NCI-H510A (cell line): ENCODE measurements around the gene MAN2A2.

Experiments
- DNase-seq: peaks from one replicate; lab custom pipeline; 2025; lab: John Stamatoyannopoulos, UW

The MAN2A2 gene

GRCh38 chr15:90902840-90903732, at the start of gene MAN2A2:
Gene MAN2A2 (plus strand): TSS chr15:90903302. CDS start chr15:90904208, 906 bp downstream.
- peak; percentile 53 for DNase-seq

GRCh38 chr15:90855139-90855538, 48.0 kb upstream of the MAN2A2 start:
- DNase-seq = no peak

GRCh38 chr15:90857337-90857736, 45.8 kb upstream of the MAN2A2 start:
- no peak for DNase-seq

- DNase-seq = no peak
These were observed 45.1 kb upstream of the MAN2A2 start for GRCh38 chr15:90857883-90858443.

- no peak for DNase-seq
These were observed 43.6 kb upstream of the MAN2A2 start for GRCh38 chr15:90859234-90860131.

GRCh38 chr15:90860450-90860849, 42.7 kb upstream of the MAN2A2 start:
- DNase-seq = no peak

- DNase-seq = peak; percentile 58
These were observed 42.0 kb upstream of the MAN2A2 start for GRCh38 chr15:90860942-90861675.

DNA sequence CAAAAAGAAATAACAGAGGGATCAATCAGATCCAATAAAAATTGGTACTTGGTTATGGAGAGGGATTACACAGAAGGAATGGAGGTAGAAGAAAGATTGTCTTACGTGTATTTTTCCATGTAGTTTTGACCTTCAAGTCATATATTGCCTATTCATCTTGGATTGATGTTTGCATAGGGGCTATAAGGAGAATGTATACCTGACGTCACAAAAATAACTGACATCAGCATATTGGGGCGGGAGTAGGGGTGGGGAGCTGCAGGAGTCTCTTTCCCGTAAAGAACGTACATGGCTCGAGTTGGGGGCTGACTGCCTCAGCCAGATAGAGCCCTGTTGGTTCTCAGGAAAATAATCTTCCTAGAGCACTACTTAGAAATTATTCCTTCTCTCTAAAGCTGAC, 40.6 kb upstream of the MAN2A2 start:
- no peak for DNase-seq

GRCh38 chr15:90862964-90863778, 39.9 kb upstream of the MAN2A2 start:
- DNase-seq = no peak

GRCh38 chr15:90863987-90864386, 39.1 kb upstream of the MAN2A2 start:
- DNase-seq = no peak

- no peak for DNase-seq
These were observed 38.6 kb upstream of the MAN2A2 start for GRCh38 chr15:90864507-90864906.

DNA sequence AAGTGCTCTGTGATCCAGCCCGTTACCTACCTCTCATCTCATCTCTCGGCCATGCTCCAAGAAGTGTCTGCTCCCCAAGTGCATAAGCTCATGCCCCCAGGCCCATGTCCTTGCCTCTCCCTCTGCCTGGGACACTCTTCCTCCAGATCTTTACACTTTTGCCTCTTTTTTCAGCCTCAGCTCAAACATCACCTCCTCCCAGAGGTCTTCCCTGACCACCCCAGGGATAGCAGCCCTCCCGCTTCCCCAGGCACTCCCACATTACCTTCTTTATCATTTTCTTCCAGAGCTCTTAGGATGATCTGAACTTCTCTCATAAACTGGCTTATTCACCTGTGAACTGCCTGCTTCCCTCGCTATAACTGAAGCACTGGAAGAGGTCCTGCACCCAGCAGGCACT, 37.4 kb upstream of the MAN2A2 start:
- DNase-seq = no peak

- DNase-seq = peak; percentile 76
These were observed 36.9 kb upstream of the MAN2A2 start for GRCh38 chr15:90866161-90866715.

DNA sequence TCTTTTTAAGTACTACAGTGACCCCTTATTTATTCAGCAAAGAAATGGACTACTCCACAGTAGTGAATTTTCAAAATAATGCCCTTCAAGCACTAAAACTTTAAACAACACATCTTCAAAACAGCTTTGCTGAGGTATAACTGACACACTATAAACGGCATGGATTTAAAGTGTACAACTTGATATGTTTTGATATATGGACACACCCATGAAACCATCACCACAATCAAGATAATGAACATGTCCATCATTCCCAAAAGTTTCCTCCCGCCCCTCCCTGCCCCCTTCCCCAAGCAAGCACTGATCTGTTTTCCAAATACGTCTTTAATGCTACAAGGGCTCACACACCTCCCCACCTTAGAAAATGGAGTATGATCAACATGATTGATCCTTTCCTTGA, 36.3 kb upstream of the MAN2A2 start:
- no peak for DNase-seq

DNA sequence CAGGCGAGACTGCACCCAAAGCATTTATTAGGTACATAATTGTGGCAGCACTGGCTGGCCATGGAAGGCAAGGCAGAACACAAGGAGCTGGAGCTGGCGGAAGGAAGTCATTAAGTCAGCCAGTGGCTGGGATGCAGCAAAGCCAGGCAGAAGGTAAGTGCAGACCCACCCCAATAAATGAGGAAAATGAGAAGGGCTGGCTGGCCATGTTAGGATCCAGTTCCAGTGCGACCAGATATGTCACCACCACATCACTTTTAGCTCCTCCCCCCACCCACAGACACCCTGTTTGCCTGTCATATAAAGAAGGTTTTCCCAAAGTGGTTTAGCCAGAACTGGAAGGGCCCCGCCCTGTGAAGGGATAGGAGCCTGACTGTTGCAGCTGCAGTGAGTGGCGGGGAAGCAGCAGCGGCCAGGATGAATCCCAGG, 34.8 kb upstream of the MAN2A2 start, which contains the start of gene FURIN:
Gene FURIN, plus strand, starts transcription at position 328 of the 429 bp plus-strand sequence. CDS start 7,153 bp downstream, outside the sequence.
- DNase-seq = peak; percentile 89

DNA sequence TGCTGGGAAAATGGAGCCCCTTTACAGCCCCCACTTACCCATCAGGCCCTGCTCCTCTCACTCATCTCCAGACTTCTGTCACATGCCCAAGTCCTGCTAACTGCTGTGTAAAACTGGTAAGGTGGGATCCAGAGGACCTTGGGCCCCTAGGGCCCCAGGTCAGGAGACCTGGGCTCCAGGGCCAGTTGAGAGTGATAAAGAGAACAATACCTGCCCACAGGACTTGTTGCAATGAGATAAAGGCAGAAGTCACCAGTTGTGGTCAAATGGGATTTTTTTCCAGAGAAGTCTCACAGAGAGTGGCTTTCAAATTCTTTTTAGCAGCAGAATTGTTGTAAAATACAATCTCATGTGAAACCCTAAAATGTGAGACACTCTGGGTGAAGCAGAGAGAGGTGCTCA, 34.0 kb upstream of the MAN2A2 start:
- no peak for DNase-seq

DNA sequence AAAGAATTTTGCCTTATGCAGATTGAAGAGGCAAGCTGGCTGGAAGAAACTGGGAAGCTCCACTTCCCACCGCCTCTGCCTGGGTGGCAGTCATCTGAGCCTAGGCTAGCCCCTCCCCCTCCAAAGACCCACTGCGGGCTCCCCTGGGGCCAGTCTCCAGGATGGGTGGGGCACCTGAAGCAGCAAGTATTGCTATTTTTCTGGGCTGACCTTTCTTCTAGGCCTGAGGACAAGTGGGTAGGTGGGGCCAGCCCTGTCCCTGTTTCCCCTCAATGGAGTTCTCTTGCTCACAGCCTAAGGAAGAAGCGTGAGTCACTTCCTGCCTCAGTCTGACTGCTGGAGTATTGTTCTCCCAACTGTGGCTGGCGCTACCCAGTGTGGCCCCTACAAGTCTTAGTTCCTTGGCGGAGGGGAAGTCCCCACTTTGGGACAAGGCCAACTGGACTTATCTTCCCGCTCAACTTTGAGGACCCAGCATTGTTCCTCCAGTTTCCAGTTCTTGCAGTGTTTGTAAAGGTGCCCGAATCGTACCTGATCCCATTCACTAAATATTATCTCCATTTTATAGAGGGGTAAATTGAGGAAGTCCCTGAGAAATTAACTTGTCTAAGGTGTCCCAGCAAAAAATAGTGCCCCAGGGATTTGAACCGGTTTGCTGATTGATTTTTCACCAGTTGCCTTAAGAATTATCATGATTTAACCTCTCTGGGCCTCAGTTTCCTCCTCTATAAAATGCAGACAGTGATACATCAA, 33.3 kb upstream of the MAN2A2 start:
- peak; percentile 90 for DNase-seq

DNA sequence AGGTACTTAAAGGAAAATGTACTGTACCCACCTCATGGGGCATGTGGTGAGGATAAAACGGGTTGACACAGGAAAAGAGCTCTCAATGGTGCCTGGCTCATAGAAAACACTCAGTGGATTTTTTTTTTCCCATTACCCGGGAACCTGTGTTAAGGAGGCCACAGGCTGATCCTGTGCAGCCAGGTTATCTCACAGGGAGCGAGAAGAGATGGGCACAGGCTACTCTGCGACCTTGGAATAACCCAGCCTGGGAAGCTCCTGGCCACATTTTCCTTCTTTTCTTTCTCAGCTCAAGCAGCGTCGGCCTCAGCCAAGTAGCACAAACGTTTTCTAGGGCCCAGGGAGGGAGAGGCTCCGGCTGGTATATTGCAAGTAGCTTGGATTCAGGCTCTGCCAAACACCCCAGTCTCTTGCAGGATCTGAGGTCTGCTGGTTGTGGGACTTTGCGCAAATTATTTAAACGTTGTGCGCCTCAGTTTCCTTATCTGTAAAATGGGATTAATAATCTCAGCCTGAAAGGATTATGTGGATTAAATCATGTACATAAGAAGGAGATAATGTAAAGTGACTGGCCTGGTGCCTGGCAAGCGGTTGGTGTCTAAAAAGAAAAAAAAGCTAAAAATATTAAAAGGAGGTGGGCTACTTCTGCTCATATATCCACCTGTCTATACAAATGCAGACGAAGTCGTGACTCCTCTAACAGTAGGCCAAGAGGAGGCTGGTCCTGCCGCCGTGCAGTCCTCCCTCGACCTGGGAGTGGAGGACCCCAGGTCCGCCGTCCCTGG, 32.6 kb upstream of the MAN2A2 start:
- no peak for DNase-seq
